ENCODE data around the gene PIK3R2. TPM values are rescaled to one million over a fixed set of nuclear protein-coding genes. Genes with fewer than 3 reads are reported as not detected.

PIK3R2 gene
- total and polyA plus RNA-seq, 4 donors = 1.5 to 37.8 (median 7.7) TPM

DNA sequence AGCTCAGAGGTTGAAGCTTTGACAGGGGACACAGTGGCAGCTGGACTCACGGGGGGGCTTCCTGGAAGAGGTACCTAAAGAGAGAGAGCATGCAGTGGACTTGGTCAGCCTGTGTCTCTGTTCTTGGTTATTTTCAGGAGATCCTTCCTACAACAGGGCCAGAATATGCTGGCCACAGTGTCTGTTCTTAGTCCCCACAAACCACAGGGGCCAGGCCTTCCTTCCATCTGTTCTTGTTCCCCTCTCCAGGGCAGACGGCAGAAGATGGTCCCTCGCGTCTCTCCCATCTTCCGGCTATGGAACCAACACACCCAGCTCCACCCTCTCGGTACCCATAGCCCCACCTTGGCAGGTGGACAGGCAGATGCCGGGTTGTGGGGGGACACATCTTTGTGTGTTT is 30.5 kb upstream of the PIK3R2 start:
- Histone ChIP-seq H3K9ac (ENCODE audit: low read depth in 1 of 2, low read length in 2 of 2) (no peak overlapping the region), H3K9me3 (ENCODE audit: control insufficient read depth in 4 of 4, low read length in 3 of 4) (no peaks in the 10 kb centered on the region), H3K4me1 (ENCODE audit: control insufficient read depth in 4 of 4, insufficient read depth in 4 of 4, low read length in 3 of 4) (peaks cover 3 to 18% (median 12%) of the 10 kb centered on the region in 4 donors), H3K36me3 (ENCODE audit: control insufficient read depth in 4 of 4, insufficient read depth in 3 of 4, low read depth in 1 of 4, low read length in 3 of 4) (peaks cover 4 to 34% (median 16%) of the 10 kb centered on the region in 4 donors), H3K27me3 (ENCODE audit: control insufficient read depth in 4 of 4, insufficient read depth in 4 of 4, low read length in 3 of 4) (no peaks in the 10 kb centered on the region), H3K4me3 (ENCODE audit: low read depth in 1 of 3, low read length in 3 of 3) (no peak overlapping the region), H3K27ac (ENCODE audit: low read depth in 1 of 2, low read length in 2 of 2) (no peak overlapping the region)
- DNase-seq (ENCODE audit: low spot score) = no peak
- TF ChIP-seq EGR1 (IDR thresholded peaks at IDR 0.05; ENCODE audit: low read depth in 2 of 2) (no peak), HNF4G (IDR thresholded peaks at IDR 0.05) (no peak), NR2F2 (IDR thresholded peaks at IDR 0.05) (no peak), FOXA1 (IDR thresholded peaks at IDR 0.05) (no peak), RXRA (IDR thresholded peaks at IDR 0.05) (no peak), RAD21 (IDR thresholded peaks at IDR 0.05) (no peak), SP1 (IDR thresholded peaks at IDR 0.05) (no peak)
- TF ChIP-seq, protein P1, sequence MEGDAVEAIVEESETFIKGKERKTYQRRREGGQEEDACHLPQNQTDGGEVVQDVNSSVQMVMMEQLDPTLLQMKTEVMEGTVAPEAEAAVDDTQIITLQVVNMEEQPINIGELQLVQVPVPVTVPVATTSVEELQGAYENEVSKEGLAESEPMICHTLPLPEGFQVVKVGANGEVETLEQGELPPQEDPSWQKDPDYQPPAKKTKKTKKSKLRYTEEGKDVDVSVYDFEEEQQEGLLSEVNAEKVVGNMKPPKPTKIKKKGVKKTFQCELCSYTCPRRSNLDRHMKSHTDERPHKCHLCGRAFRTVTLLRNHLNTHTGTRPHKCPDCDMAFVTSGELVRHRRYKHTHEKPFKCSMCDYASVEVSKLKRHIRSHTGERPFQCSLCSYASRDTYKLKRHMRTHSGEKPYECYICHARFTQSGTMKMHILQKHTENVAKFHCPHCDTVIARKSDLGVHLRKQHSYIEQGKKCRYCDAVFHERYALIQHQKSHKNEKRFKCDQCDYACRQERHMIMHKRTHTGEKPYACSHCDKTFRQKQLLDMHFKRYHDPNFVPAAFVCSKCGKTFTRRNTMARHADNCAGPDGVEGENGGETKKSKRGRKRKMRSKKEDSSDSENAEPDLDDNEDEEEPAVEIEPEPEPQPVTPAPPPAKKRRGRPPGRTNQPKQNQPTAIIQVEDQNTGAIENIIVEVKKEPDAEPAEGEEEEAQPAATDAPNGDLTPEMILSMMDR (IDR thresholded peaks at IDR 0.05; ENCODE audit: low read depth, low read length, missing input control) = no peak
- 91% methylated on average over 7 of the region's 7 CpGs for WGBS

DNA sequence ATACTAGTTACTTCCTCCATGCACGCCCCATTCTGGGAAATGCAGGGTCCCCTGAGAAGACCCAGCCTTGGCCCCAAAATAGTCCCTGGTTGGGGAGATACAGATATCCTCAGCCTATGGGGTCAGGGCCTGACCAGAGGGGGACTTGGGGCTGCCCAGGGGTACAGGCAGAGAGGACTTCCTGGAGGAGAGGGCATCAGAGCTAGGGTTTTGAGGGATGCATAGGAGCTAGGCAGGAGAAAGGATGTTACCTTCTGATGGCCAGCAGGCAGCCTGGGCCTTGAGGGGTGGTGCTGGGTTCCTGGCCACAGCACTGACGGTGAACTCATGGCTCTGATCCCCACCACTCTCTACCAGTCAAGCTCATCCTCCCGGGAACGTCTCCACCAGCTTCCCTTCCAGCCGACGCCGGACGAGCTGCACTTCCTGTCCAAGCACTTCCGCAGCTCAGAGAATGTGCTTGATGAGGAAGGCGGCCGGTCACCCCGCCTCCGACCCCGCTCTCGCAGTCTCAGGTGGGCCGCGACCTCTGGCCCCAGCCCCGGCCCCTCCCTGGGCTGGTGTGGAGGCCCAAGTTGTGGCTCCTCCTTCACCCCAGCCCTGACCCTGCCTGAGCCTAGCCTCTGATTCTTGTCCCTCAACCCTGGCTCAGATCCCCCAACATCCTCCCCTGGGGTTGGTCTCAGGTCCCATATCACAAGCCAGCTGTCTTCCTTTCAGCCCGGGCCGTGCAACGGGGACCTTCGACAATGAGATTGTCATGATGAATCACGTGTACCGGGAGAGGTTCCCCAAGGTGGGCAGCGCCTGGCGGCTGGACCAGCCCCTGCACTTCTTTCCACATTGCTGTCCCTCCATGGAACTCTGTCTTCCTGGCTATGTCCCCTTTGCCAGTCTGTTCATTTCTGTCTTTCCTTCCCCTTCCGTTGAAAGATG is 29.8 kb upstream of the PIK3R2 start:
- Histone ChIP-seq H3K27ac (ENCODE audit: low read depth in 1 of 2, low read length in 2 of 2) (peak overlapping the region in 1 of 2 donors; percentile 35), H3K36me3 (ENCODE audit: control insufficient read depth in 4 of 4, insufficient read depth in 3 of 4, low read depth in 1 of 4, low read length in 3 of 4) (peaks cover 4 to 39% (median 17%) of the 10 kb centered on the region in 4 donors), H3K9me3 (ENCODE audit: control insufficient read depth in 4 of 4, low read length in 3 of 4) (no peaks in the 10 kb centered on the region), H3K27me3 (ENCODE audit: control insufficient read depth in 4 of 4, insufficient read depth in 4 of 4, low read length in 3 of 4) (no peaks in the 10 kb centered on the region), H3K9ac (ENCODE audit: low read depth in 1 of 2, low read length in 2 of 2) (no peak overlapping the region), H3K4me1 (ENCODE audit: control insufficient read depth in 4 of 4, insufficient read depth in 4 of 4, low read length in 3 of 4) (peaks cover 3 to 13% (median 9%) of the 10 kb centered on the region in 4 donors), H3K4me3 (ENCODE audit: low read depth in 1 of 3, low read length in 3 of 3) (no peak overlapping the region)
- TF ChIP-seq HNF4A (conservative IDR thresholded peaks at IDR 0.05) = no peak
- no peak for TF ChIP-seq FOXA2 (IDR thresholded peaks at IDR 0.05)
- no peak for TF ChIP-seq JUND (IDR thresholded peaks at IDR 0.05)
- peak; percentile 68 for TF ChIP-seq NR2F2 (IDR thresholded peaks at IDR 0.05)
- TF ChIP-seq, protein P2, sequence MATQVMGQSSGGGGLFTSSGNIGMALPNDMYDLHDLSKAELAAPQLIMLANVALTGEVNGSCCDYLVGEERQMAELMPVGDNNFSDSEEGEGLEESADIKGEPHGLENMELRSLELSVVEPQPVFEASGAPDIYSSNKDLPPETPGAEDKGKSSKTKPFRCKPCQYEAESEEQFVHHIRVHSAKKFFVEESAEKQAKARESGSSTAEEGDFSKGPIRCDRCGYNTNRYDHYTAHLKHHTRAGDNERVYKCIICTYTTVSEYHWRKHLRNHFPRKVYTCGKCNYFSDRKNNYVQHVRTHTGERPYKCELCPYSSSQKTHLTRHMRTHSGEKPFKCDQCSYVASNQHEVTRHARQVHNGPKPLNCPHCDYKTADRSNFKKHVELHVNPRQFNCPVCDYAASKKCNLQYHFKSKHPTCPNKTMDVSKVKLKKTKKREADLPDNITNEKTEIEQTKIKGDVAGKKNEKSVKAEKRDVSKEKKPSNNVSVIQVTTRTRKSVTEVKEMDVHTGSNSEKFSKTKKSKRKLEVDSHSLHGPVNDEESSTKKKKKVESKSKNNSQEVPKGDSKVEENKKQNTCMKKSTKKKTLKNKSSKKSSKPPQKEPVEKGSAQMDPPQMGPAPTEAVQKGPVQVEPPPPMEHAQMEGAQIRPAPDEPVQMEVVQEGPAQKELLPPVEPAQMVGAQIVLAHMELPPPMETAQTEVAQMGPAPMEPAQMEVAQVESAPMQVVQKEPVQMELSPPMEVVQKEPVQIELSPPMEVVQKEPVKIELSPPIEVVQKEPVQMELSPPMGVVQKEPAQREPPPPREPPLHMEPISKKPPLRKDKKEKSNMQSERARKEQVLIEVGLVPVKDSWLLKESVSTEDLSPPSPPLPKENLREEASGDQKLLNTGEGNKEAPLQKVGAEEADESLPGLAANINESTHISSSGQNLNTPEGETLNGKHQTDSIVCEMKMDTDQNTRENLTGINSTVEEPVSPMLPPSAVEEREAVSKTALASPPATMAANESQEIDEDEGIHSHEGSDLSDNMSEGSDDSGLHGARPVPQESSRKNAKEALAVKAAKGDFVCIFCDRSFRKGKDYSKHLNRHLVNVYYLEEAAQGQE (IDR thresholded peaks at IDR 0.05) = no peak
- TF ChIP-seq RXRA (IDR thresholded peaks at IDR 0.05) = no peak
- WGBS = 80% methylated on average over 27 of the region's 27 CpGs
- DNase-seq (ENCODE audit: low spot score) = no peak
